HEK293 (cell line): ENCODE results near the gene GALNT9.
A peak's percentile ranks its signal among the peaks of the same experiment; 100 is the strongest.

Experiments
- CTCF ChIA-PET: fragments of 350-600 bp; formaldehyde crosslinking; extraction: SDS; loops from one replicate; lab custom pipeline; 2021; ENCODE audit warnings: antibody characterized with exemption; lab: Yijun Ruan, JAX
- POLR2A ChIA-PET: fragments of 300-600 bp; formaldehyde crosslinking; extraction: SDS; loops from one replicate; lab custom pipeline; 2020; ENCODE audit warnings: antibody characterized with exemption, inconsistent platforms; lab: Yijun Ruan, JAX
- H3K27ac ChIP-seq: fragments of 200-500 bp; sonication (Bioruptor generic); 2 replicates; pipeline ENCODE4 v1.5.1; 2014; ENCODE audit warnings: low read depth, low read length, control low read depth, inconsistent platforms; ENCODE audit errors: extremely low read depth
- H3K36me3 ChIP-seq, 2 experiments: fragments of 200-500 bp in 1 of 2; sonication (Bioruptor generic) in 1 of 2; 1 replicate in 1 of 2; 2 replicates in 1 of 2; pipeline ENCODE4 v1.5.1; 2014 to 2017; ENCODE audit warnings: inconsistent platforms in 2 of 2, low read length in 2 of 2; ENCODE audit not compliant: control insufficient read depth in 2 of 2, insufficient read depth in 1 of 2
- H3K4me1 ChIP-seq: fragments of 200-500 bp; sonication (Bioruptor generic); 2 replicates; pipeline ENCODE4 v1.5.1; 2014; ENCODE audit warnings: mild to moderate bottlenecking, low read length, inconsistent platforms; ENCODE audit not compliant: control insufficient read depth, insufficient read depth
- H3K4me3 ChIP-seq: 2 replicates; pipeline ENCODE4 v1.5.1; 2011; ENCODE audit warnings: low read depth, mild to moderate bottlenecking, control low read depth, low read length, moderate library complexity
- H3K9me3 ChIP-seq: fragments of 200-500 bp; sonication (Bioruptor generic); 2 replicates; pipeline ENCODE4 v1.5.1; 2014; ENCODE audit warnings: low read depth, low read length, inconsistent platforms; ENCODE audit not compliant: control insufficient read depth, insufficient read depth
- KLF10 ChIP-seq: fragments of 450-650 bp; IDR thresholded peaks from 2 replicates; pipeline ENCODE4 v1.5.1; 2018; ENCODE audit warnings: missing biosample characterization, mild to moderate bottlenecking, missing genetic modification characterization
- KLF9 ChIP-seq: fragments of 450-650 bp; formaldehyde crosslinking; IDR thresholded peaks from 2 replicates; pipeline ENCODE4 v1.5.1; 2016; ENCODE audit warnings: missing biosample characterization, missing genetic modification characterization, low read depth
- OSR2 ChIP-seq: fragments of 450-650 bp; formaldehyde crosslinking; IDR thresholded peaks from 2 replicates; pipeline ENCODE4 v1.5.1; 2016; ENCODE audit warnings: missing biosample characterization, missing genetic modification characterization
- SCRT1 ChIP-seq: fragments of 450-650 bp; formaldehyde crosslinking; IDR thresholded peaks from 2 replicates; pipeline ENCODE4 v1.5.1; 2016; ENCODE audit warnings: missing biosample characterization, missing genetic modification characterization, borderline replicate concordance
- SP3 ChIP-seq: fragments of 450-650 bp; formaldehyde crosslinking; IDR thresholded peaks from 2 replicates; pipeline ENCODE4 v1.5.1; 2016; ENCODE audit warnings: missing biosample characterization, missing genetic modification characterization
- ZNF138 ChIP-seq: fragments of 450-650 bp; formaldehyde crosslinking; IDR thresholded peaks from 2 replicates; pipeline ENCODE4 v1.5.1; 2016; ENCODE audit warnings: missing biosample characterization, missing genetic modification characterization, borderline replicate concordance
- ZNF202 ChIP-seq: fragments of 450-650 bp; formaldehyde crosslinking; IDR thresholded peaks from 2 replicates; pipeline ENCODE4 v1.5.1; 2016; ENCODE audit warnings: missing biosample characterization, missing genetic modification characterization, borderline replicate concordance
- ZNF266 ChIP-seq: fragments of 450-650 bp; formaldehyde crosslinking; IDR thresholded peaks from 2 replicates; pipeline ENCODE4 v1.5.1; 2016; ENCODE audit warnings: missing biosample characterization, missing genetic modification characterization, low read depth
- ZNF335 ChIP-seq: fragments of 450-650 bp; formaldehyde crosslinking; conservative IDR thresholded peaks from 2 replicates; pipeline ENCODE4 v1.5.1; 2016; ENCODE audit warnings: missing biosample characterization, missing genetic modification characterization
- ZNF48 ChIP-seq: fragments of 450-650 bp; formaldehyde crosslinking; IDR thresholded peaks from 2 replicates; pipeline ENCODE4 v1.5.1; 2016; ENCODE audit warnings: missing biosample characterization, missing genetic modification characterization
- ZNF510 ChIP-seq: fragments of 450-650 bp; formaldehyde crosslinking; IDR thresholded peaks from 2 replicates; pipeline ENCODE4 v1.5.1; 2018; ENCODE audit warnings: mild to moderate bottlenecking, missing genetic modification characterization, missing biosample characterization; ENCODE audit not compliant: insufficient replicate concordance
- ZNF561 ChIP-seq: fragments of 450-650 bp; IDR thresholded peaks from 2 replicates; pipeline ENCODE4 v1.5.1; 2018; ENCODE audit warnings: missing biosample characterization, missing genetic modification characterization, borderline replicate concordance
- ZNF621 ChIP-seq: fragments of 450-650 bp; formaldehyde crosslinking; IDR thresholded peaks from 2 replicates; pipeline ENCODE4 v1.5.1; 2017; ENCODE audit warnings: missing biosample characterization, missing genetic modification characterization
- ZNF747 ChIP-seq: fragments of 450-650 bp; formaldehyde crosslinking; IDR thresholded peaks from 2 replicates; pipeline ENCODE4 v1.5.1; 2016; ENCODE audit warnings: missing biosample characterization, missing genetic modification characterization
- ZNF776 ChIP-seq: fragments of 450-650 bp; formaldehyde crosslinking; IDR thresholded peaks from 2 replicates; pipeline ENCODE4 v1.5.0; 2017; ENCODE audit warnings: missing biosample characterization, missing genetic modification characterization, borderline replicate concordance
- ZNF837 ChIP-seq: fragments of 450-650 bp; formaldehyde crosslinking; IDR thresholded peaks from 2 replicates; pipeline ENCODE4 v1.5.1; 2016; ENCODE audit warnings: missing biosample characterization, missing genetic modification characterization
- ZSCAN30 ChIP-seq: fragments of 450-650 bp; IDR thresholded peaks from 2 replicates; pipeline ENCODE4 v1.5.1; 2018; ENCODE audit warnings: missing biosample characterization, mild to moderate bottlenecking, missing genetic modification characterization, moderate library complexity
- TF ChIP-seq, protein P1 (sequence below): fragments of 450-650 bp; formaldehyde crosslinking; IDR thresholded peaks from 2 replicates; pipeline ENCODE4 v1.5.1; 2017; ENCODE audit warnings: missing biosample characterization, missing genetic modification characterization
- TF ChIP-seq, protein P2 (sequence below): fragments of 450-650 bp; formaldehyde crosslinking; IDR thresholded peaks from 2 replicates; pipeline ENCODE4 v1.5.1; 2016; ENCODE audit warnings: missing biosample characterization, missing genetic modification characterization
- TF ChIP-seq, protein P3 (sequence below): fragments of 450-650 bp; formaldehyde crosslinking; IDR thresholded peaks from 2 replicates; pipeline ENCODE4 v1.5.1; 2016; ENCODE audit warnings: missing biosample characterization, missing genetic modification characterization, borderline replicate concordance
- TF ChIP-seq, protein P4 (sequence below): fragments of 450-650 bp; formaldehyde crosslinking; IDR thresholded peaks from 2 replicates; pipeline ENCODE4 v1.5.1; 2016; ENCODE audit warnings: missing biosample characterization, missing genetic modification characterization, low read depth
- TF ChIP-seq, protein P5 (sequence below): fragments of 450-650 bp; formaldehyde crosslinking; IDR thresholded peaks from 2 replicates; pipeline ENCODE4 v1.5.1; 2016; ENCODE audit warnings: missing biosample characterization, missing genetic modification characterization

GALNT9 gene

DNA sequence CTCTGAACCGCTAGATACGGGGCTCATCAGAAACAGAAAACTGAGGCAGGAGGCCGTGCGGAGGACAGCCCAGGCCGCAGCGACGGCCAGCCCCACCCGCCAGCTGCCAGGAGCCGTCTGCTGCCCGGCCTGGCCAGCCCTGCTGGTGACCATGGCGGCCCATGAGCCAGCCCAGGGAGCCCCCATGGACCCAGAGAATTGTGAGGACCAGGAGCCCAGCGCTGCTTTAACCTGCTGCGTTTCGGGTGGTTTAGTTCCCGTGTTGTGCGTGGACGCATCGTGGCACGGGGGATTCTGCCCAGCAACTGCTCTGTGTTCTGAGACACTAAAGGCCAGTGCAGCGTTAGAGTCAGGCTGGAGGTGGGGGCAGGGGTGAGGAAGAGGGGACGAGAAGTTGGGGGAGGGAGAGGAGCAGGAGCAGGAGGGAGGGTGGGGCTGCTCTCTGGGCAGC is 140.9 kb downstream of the GALNT9 start:
- TF ChIP-seq ZSCAN30 (tag by site-specific recombination), result no peak
- no peak for TF ChIP-seq ZNF202 (tag by site-specific recombination)
- TF ChIP-seq, protein P1, sequence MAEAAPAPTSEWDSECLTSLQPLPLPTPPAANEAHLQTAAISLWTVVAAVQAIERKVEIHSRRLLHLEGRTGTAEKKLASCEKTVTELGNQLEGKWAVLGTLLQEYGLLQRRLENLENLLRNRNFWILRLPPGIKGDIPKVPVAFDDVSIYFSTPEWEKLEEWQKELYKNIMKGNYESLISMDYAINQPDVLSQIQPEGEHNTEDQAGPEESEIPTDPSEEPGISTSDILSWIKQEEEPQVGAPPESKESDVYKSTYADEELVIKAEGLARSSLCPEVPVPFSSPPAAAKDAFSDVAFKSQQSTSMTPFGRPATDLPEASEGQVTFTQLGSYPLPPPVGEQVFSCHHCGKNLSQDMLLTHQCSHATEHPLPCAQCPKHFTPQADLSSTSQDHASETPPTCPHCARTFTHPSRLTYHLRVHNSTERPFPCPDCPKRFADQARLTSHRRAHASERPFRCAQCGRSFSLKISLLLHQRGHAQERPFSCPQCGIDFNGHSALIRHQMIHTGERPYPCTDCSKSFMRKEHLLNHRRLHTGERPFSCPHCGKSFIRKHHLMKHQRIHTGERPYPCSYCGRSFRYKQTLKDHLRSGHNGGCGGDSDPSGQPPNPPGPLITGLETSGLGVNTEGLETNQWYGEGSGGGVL (tag by site-specific recombination), result 0 out of 2 replicates have a peak, but pooled peaks have one; percentile 24
- ChIA-PET CTCF (interaction anchor here (0.7 kb wide), 1 partner anchor 35 kb away, joined by 3 read pairs; no protein-coding TSS in a partner anchor), POLR2A (no interaction called here)
- H3K27ac ChIP-seq, result no peak overlapping the region
- no peaks in the 10 kb centered on the region for H3K9me3 ChIP-seq
- H3K4me1 ChIP-seq, result peaks cover 10% of the 10 kb centered on the region
- no peaks in the 10 kb centered on the region for H3K36me3 ChIP-seq
- no peak overlapping the region for H3K4me3 ChIP-seq

DNA sequence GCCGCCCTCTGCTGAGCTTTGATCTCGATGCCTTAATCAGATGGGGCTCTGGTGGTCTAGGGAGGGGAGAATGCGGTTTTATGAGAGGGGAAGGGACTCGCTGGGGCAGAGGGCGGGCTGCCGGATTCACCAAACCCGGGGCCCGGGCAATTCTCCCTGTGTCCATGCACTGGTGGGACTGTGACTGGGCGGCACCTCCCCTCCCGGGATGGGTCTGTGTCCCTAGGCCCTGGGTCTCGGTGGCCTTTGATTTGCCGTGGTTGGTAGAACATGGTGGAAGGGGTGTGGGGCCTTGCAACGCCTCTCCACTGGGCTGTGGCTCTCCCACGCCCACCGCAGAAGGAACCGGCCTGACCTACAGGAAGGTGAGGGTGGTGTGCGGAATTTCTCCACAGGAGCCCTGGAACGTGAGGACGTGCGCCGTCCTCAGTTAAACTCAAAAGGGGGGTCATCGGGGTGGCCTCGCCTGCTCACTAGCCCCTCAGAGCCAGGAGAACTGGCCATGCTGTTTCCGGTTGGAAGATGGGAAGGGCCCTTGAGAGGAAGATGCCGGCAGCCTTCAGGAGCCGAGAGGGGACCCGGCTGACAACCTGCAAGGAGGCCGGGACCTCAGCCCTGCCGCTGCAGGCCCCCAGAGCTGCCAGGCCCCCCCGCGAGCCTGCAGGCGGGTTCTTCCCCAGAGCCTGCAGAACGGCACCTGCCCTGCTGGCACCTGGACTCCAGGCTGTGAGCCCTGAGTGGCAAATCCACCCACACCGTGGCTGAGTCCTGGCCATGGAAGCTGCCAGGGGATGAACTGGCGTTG is 141.5 kb downstream of the GALNT9 start:
- H3K9me3 ChIP-seq, result no peaks in the 10 kb centered on the region
- H3K4me1 ChIP-seq, result peaks cover 10% of the 10 kb centered on the region
- H3K4me3 ChIP-seq, result no peak overlapping the region
- ChIA-PET POLR2A (no interaction called here), CTCF (interaction anchor here (0.6 kb wide), 1 partner anchor 167 kb away, joined by 3 read pairs; no protein-coding TSS in a partner anchor)
- H3K27ac ChIP-seq, result no peak overlapping the region
- TF ChIP-seq ZNF621 (tag by site-specific recombination) (no peak), SCRT1 (tag by site-specific recombination) (no peak), ZNF510 (tag by site-specific recombination) (no peak), KLF10 (no peak), ZNF747 (tag by site-specific recombination) (no peak), ZNF776 (tag by site-specific recombination) (no peak), ZNF561 (no peak), SP3 (tag by site-specific recombination) (no peak), ZNF48 (tag by site-specific recombination) (no peak), ZNF335 (tag by site-specific recombination) (no peak), ZNF266 (tag by site-specific recombination) (no peak), ZNF138 (tag by site-specific recombination) (no peak), KLF9 (tag by site-specific recombination) (no peak), OSR2 (tag by site-specific recombination) (no peak), ZNF837 (tag by site-specific recombination) (no peak)
- TF ChIP-seq, protein P2, sequence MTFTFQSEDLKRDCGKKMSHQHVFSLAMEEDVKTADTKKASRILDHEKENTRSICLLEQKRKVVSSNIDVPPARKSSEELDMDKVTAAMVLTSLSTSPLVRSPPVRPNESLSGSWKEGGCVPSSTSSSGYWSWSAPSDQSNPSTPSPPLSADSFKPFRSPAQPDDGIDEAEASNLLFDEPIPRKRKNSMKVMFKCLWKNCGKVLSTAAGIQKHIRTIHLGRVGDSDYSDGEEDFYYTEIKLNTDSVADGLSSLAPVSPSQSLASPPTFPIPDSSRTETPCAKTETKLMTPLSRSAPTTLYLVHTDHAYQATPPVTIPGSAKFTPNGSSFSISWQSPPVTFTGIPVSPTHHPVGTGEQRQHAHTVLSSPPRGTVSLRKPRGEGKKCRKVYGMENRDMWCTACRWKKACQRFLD (tag by site-specific recombination), result no peak
- TF ChIP-seq, protein P3, sequence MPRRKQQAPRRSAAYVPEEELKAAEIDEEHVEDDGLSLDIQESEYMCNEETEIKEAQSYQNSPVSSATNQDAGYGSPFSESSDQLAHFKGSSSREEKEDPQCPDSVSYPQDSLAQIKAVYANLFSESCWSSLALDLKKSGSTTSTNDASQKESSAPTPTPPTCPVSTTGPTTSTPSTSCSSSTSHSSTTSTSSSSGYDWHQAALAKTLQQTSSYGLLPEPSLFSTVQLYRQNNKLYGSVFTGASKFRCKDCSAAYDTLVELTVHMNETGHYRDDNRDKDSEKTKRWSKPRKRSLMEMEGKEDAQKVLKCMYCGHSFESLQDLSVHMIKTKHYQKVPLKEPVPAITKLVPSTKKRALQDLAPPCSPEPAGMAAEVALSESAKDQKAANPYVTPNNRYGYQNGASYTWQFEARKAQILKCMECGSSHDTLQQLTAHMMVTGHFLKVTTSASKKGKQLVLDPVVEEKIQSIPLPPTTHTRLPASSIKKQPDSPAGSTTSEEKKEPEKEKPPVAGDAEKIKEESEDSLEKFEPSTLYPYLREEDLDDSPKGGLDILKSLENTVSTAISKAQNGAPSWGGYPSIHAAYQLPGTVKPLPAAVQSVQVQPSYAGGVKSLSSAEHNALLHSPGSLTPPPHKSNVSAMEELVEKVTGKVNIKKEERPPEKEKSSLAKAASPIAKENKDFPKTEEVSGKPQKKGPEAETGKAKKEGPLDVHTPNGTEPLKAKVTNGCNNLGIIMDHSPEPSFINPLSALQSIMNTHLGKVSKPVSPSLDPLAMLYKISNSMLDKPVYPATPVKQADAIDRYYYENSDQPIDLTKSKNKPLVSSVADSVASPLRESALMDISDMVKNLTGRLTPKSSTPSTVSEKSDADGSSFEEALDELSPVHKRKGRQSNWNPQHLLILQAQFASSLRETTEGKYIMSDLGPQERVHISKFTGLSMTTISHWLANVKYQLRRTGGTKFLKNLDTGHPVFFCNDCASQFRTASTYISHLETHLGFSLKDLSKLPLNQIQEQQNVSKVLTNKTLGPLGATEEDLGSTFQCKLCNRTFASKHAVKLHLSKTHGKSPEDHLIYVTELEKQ, result no peak
- TF ChIP-seq, protein P4, sequence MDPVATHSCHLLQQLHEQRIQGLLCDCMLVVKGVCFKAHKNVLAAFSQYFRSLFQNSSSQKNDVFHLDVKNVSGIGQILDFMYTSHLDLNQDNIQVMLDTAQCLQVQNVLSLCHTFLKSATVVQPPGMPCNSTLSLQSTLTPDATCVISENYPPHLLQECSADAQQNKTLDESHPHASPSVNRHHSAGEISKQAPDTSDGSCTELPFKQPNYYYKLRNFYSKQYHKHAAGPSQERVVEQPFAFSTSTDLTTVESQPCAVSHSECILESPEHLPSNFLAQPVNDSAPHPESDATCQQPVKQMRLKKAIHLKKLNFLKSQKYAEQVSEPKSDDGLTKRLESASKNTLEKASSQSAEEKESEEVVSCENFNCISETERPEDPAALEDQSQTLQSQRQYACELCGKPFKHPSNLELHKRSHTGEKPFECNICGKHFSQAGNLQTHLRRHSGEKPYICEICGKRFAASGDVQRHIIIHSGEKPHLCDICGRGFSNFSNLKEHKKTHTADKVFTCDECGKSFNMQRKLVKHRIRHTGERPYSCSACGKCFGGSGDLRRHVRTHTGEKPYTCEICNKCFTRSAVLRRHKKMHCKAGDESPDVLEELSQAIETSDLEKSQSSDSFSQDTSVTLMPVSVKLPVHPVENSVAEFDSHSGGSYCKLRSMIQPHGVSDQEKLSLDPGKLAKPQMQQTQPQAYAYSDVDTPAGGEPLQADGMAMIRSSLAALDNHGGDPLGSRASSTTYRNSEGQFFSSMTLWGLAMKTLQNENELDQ (tag by site-specific recombination), result no peak
- TF ChIP-seq, protein P5, sequence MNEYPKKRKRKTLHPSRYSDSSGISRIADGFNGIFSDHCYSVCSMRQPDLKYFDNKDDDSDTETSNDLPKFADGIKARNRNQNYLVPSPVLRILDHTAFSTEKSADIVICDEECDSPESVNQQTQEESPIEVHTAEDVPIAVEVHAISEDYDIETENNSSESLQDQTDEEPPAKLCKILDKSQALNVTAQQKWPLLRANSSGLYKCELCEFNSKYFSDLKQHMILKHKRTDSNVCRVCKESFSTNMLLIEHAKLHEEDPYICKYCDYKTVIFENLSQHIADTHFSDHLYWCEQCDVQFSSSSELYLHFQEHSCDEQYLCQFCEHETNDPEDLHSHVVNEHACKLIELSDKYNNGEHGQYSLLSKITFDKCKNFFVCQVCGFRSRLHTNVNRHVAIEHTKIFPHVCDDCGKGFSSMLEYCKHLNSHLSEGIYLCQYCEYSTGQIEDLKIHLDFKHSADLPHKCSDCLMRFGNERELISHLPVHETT (tag by site-specific recombination), result no peak
- TF ChIP-seq, all 188 proteins: peak for 0
- H3K36me3 ChIP-seq, result no peaks in the 10 kb centered on the region
